Heart right ventricle (tissue), 16 donors: ENCODE results near the gene RCC1. TPM values are rescaled to one million over a fixed set of nuclear protein-coding genes. Genes with fewer than 3 reads are reported as not detected.

ENCODE experiments used
- ATAC-seq, 8 donors: fragments of 200-7000 bp; cut with Tn5 transposase; one replicate each; pipeline ENCODE4 v1.9.1; 2020; ENCODE audit warnings: mild to moderate bottlenecking in 8 of 8, moderate library complexity in 8 of 8, moderate number of reproducible peaks in 1 of 8
- DNase-seq, 2 donors: peaks; one replicate each; pipeline ENCODE4 v3.0.0-alpha.2; 2020
- H3K27ac ChIP-seq, 10 donors: fragments of 200-600 bp; sonication (generic) in 2 of 10; one replicate each; pipeline versions ENCODE4 v1.5.0 to v1.8.0; 2020 to 2022; ENCODE audit warnings: mild to moderate bottlenecking in 3 of 10
- H3K27me3 ChIP-seq, 7 donors: fragments of 200-600 bp; one replicate each; pipeline ENCODE4 v1.8.0; 2021 to 2022; ENCODE audit warnings: mild to moderate bottlenecking in 2 of 7
- H3K36me3 ChIP-seq, 9 donors: fragments of 200-600 bp; sonication (generic) in 1 of 9; one replicate each; pipeline versions ENCODE4 v1.5.0 to v1.8.0; 2020 to 2022; ENCODE audit warnings: mild to moderate bottlenecking in 2 of 9
- H3K4me1 ChIP-seq, 9 donors: fragments of 200-600 bp; sonication (generic) in 1 of 9; one replicate each; pipeline versions ENCODE4 v1.5.0 to v1.8.0; 2020 to 2022; ENCODE audit warnings: mild to moderate bottlenecking in 4 of 9
- H3K4me3 ChIP-seq, 10 donors: fragments of 200-600 bp; sonication (generic) in 2 of 10; one replicate each; pipeline versions ENCODE4 v1.5.0 to v1.8.0; 2020 to 2022; ENCODE audit warnings: mild to moderate bottlenecking in 7 of 10, moderate library complexity in 2 of 10
- H3K9me3 ChIP-seq, 11 donors: fragments of 200-600 bp in 10 of 11; sonication (generic) in 2 of 11; one replicate each; pipeline versions ENCODE4 v1.5.0 to v1.8.0; 2013 to 2022; ENCODE audit warnings: mild to moderate bottlenecking in 2 of 11, control low read depth in 1 of 11, moderate library complexity in 1 of 11
- CTCF ChIP-seq, 9 donors: fragments of 200-600 bp; sonication (generic) in 2 of 9; IDR thresholded peaks; one replicate each; pipeline versions ENCODE4 v1.5.0 to v1.8.0; 2021 to 2022; ENCODE audit warnings: antibody characterized with exemption in 9 of 9, mild to moderate bottlenecking in 5 of 9, moderate library complexity in 1 of 9
- WGBS, 2 donors: extraction: QIAGEN DNeasy Blood & Tissue Kit; methylation state at CpG; one replicate each; pipeline ENCODE4 v1.1.7; 2013; ENCODE audit warnings: inconsistent platforms in 1 of 2; 5-methylcytosine and 5-hydroxymethylcytosine counted together
- intact Hi-C, 10 donors: fragments of 100-400 bp; cut with DNase I; formaldehyde crosslinking; loops; one replicate each; pipeline versions ENCODE4 v1.11.1 to v1.14.2; 2022
- polyA plus RNA-seq, 2 donors: library from polyadenylated mRNA; stranded (reverse); fragments of 200-250 nt; gene quantifications; one replicate each; pipeline ENCODE4 v1.2.3, GENCODE V29; 2013
- total RNA-seq, 10 donors: library from RNA; stranded (reverse); fragmentation: NEBNext Ultra II Directional in 3 of 10; extraction: Animal tissue kit (Norgen Biotek cat#: 25700) in 3 of 10; gene quantifications; one replicate each; pipeline versions ENCODE4 v1.2.1 to v1.2.4, GENCODE V29; 2021 to 2023
- donor health status: Arrhythmogenic right ventricular cardiomyopathy.
- donor health status: ischemic (EF 13 %, LVEDD 7.1; RV severe dilation, severe dysfunction).
- donor health status: healthy with polysubstance abuse.
- donor health status: DM: no; HTN: yes; CAD: no.
- donor health status: DM: no; HTN: no; CAD: no.
- donor health status: ischemic (EF 25% LVEDD 6.9; RV normal size, moderate dysfunction).
- donor health status: ischemic (EF 25% LVEDD 5.7; RV mildly dilated, moderate dysfunction).
- donor health status: healthy.
- donor health status: DM: yes; HTN: yes; CAD: no.
- donor health status: Ischemic cardiomyopathy.
- donor health status: ischemic (EF 35%, LVEDD 5.7; RV mildly dilated, moderate dysfunction).
- donor health status: nonischemic (EF 11% LVEDD 7.7; RV severe dilation, severe dysfunction).
- donor health status: DM: yes; HTN: yes; CAD: no.
- donor health status: PGD.
- donor health status: ischemic (EF 29% LVEDD 5.4; RV normal size, mild dysfunction).
- donor health status: nonischemic (EF 23%, LVEDD 6.1; RV moderate dilation, normal function).

RCC1 gene
- total and polyA plus RNA-seq, 12 donors = 2.3 to 17.8 (median 4.1) TPM

GRCh38 chr1:28526886-28527285 is 21.0 kb downstream of the RCC1 start:
- no peak for TF ChIP-seq CTCF (IDR thresholded peaks at IDR 0.05)
- no peak overlapping the region for H3K27ac ChIP-seq
- DNase-seq (no peak), ATAC-seq (no peak)
- WGBS, 2 donors = 93 to 95% methylated on average over 9 of the region's 9 CpGs
- no peaks in the 10 kb centered on the region for H3K4me1 ChIP-seq
- no peaks in the 10 kb centered on the region for H3K9me3 ChIP-seq
- H3K36me3 ChIP-seq = peaks cover 0 to 27% (median 0%) of the 10 kb centered on the region in 9 donors
- no peaks in the 10 kb centered on the region for H3K27me3 ChIP-seq
- no peak overlapping the region for H3K4me3 ChIP-seq
- intact Hi-C loops = no loop called here

- Histone ChIP-seq H3K4me1 (no peaks in the 10 kb centered on the region), H3K27me3 (no peaks in the 10 kb centered on the region), H3K36me3 (peaks cover 0 to 52% (median 0%) of the 10 kb centered on the region in 9 donors), H3K4me3 (no peak overlapping the region), H3K27ac (no peak overlapping the region), H3K9me3 (no peaks in the 10 kb centered on the region)
- intact Hi-C loops = loop anchor here in 1 of 10 donors (10.0 kb wide), 1 partner anchor 334 kb away; no protein-coding TSS in a partner anchor
- TF ChIP-seq CTCF (IDR thresholded peaks at IDR 0.05) = no peak
- DNase-seq = no peak
- no peak for ATAC-seq
- 98 to 99% methylated on average over 27 to 31 of the region's 31 CpGs for WGBS, 2 donors
Measured at GRCh38 chr1:28530456-28530855, 24.6 kb downstream of the RCC1 start.

GRCh38 chr1:28534671-28535070 is 28.8 kb downstream of the RCC1 start:
- 96% methylated on average over 6 of the region's 6 CpGs for WGBS, 2 donors
- TF ChIP-seq CTCF (IDR thresholded peaks at IDR 0.05) = no peak
- no peak overlapping the region for H3K27ac ChIP-seq
- H3K27me3 ChIP-seq = no peaks in the 10 kb centered on the region
- intact Hi-C loops = loop anchor here in 1 of 10 donors (10.0 kb wide), 1 partner anchor 330 kb away; no protein-coding TSS in a partner anchor
- no peaks in the 10 kb centered on the region for H3K4me1 ChIP-seq
- H3K9me3 ChIP-seq = no peaks in the 10 kb centered on the region
- peaks cover 0 to 91% (median 0%) of the 10 kb centered on the region in 9 donors for H3K36me3 ChIP-seq
- ATAC-seq (no peak), DNase-seq (no peak)
- no peak overlapping the region for H3K4me3 ChIP-seq

GRCh38 chr1:28535180-28535579 is 29.3 kb downstream of the RCC1 start:
- Histone ChIP-seq H3K4me3 (no peak overlapping the region), H3K9me3 (no peaks in the 10 kb centered on the region), H3K27ac (no peak overlapping the region), H3K4me1 (no peaks in the 10 kb centered on the region), H3K27me3 (no peaks in the 10 kb centered on the region), H3K36me3 (peaks cover 0 to 86% (median 0%) of the 10 kb centered on the region in 9 donors)
- 91 to 95% methylated on average over 6 of the region's 6 CpGs for WGBS, 2 donors
- no peak for TF ChIP-seq CTCF (IDR thresholded peaks at IDR 0.05)
- intact Hi-C loops = loop anchor here in 1 of 10 donors (10.0 kb wide), 1 partner anchor 330 kb away; no protein-coding TSS in a partner anchor
- DNase-seq (no peak), ATAC-seq (no peak)
